Prostate gland (tissue), 2 donors: ENCODE measurements around the gene HBE1. TPM values are rescaled to one million over a fixed set of nuclear protein-coding genes. Genes with fewer than 3 reads are reported as not detected.
"Not testable (repeated sequence)": the region's sequence is repeated elsewhere in the genome, so short reads cannot be mapped to it uniquely, and the experiment has no call there.

ENCODE experiments used
- DNase-seq: peaks from one replicate; pipeline ENCODE4 v3.0.0-alpha.2; 2019; ENCODE audit warnings: low spot score
- H3K27ac ChIP-seq, 2 donors: fragments of 200-600 bp; sonication (generic); 2 replicates each; pipeline ENCODE4 v1.5.1; 2017 to 2019
- H3K27me3 ChIP-seq: fragments of 200-600 bp; sonication (generic); replicated peaks from 2 replicates; pipeline ENCODE4 v1.5.1; 2019; ENCODE audit not compliant: insufficient read depth
- H3K36me3 ChIP-seq, 2 donors: fragments of 200-600 bp; sonication (generic); 1 replicate in 1 of 2; 2 replicates in 1 of 2; pipeline versions ENCODE4 v1.5.1 to v1.8.1; 2017 to 2019
- H3K4me1 ChIP-seq: fragments of 200-600 bp; sonication (generic); replicated peaks from 2 replicates; pipeline ENCODE4 v1.5.1; 2019
- H3K4me3 ChIP-seq, 2 donors: fragments of 200-600 bp; sonication (generic); 2 replicates each; pipeline ENCODE4 v1.5.1; 2017 to 2019
- H3K9me3 ChIP-seq: fragments of 200-600 bp; sonication (generic); 2 replicates; pipeline ENCODE4 v1.5.1; 2017
- CTCF ChIP-seq, 4 experiments: fragments of 200-600 bp in 2 of 4; fragments of 450-650 bp in 2 of 4; sonication (generic) in 2 of 4; IDR thresholded peaks; 1 replicate in 3 of 4; 2 replicates in 1 of 4; pipeline ENCODE4 v1.5.1; 2016 to 2019; ENCODE audit warnings: antibody characterized with exemption in 4 of 4, mild to moderate bottlenecking in 2 of 4, moderate library complexity in 2 of 4
- POLR2A ChIP-seq: fragments of 450-650 bp; IDR thresholded peaks from one replicate; pipeline ENCODE4 v1.6.1; 2016; ENCODE audit warnings: antibody characterized with exemption, mild to moderate bottlenecking
- POLR2AphosphoS5 ChIP-seq: sonication (generic); formaldehyde crosslinking; IDR thresholded peaks from one replicate; pipeline ENCODE4 v1.6.1; 2017; ENCODE audit warnings: antibody characterized with exemption
- WGBS: methylation state at CpG from one replicate; pipeline ENCODE4 v1.1.5; 2018; 5-methylcytosine and 5-hydroxymethylcytosine counted together
- intact Hi-C: fragments of 100-400 bp; cut with DNase I; formaldehyde crosslinking; loops from one replicate; pipeline ENCODE4 v1.14.2; 2022
- total RNA-seq, 2 donors: library from RNA; depleted of rRNA; stranded (reverse); fragments of >200 nt; gene quantifications; one replicate each; pipeline ENCODE4 v1.1.0, GENCODE V29; 2016

Gene HBE1
- total RNA-seq, 2 donors from 2014 or later, result not detected

GRCh38 chr11:5257296-5257695, 12.4 kb downstream of the HBE1 start:
- no peak overlapping the region for H3K4me3 ChIP-seq
- TF ChIP-seq CTCF (IDR thresholded peaks at IDR 0.05) (no peak), POLR2A (no peak), POLR2AphosphoS5 (no peak)
- 22% methylated on average over 2 of the region's 2 CpGs for WGBS
- H3K27ac ChIP-seq, result no peak overlapping the region
- no peaks in the 10 kb centered on the region for H3K27me3 ChIP-seq
- H3K4me1 ChIP-seq, result no peaks in the 10 kb centered on the region
- DNase-seq, result no peak
- intact Hi-C loops, result no loop called here
- H3K9me3 ChIP-seq, result no peaks in the 10 kb centered on the region
- H3K36me3 ChIP-seq, result no peaks in the 10 kb centered on the region

GRCh38 chr11:5254646-5255413, 14.9 kb downstream of the HBE1 start, which contains the start of gene HBG2:
TSS of gene HBG2 (minus strand) at chr11:5254781. CDS start at chr11:5254728, 53 bp downstream.
- DNase-seq, H3K27me3 ChIP-seq, H3K36me3 ChIP-seq, H3K4me1 ChIP-seq, H3K9me3 ChIP-seq, H3K4me3 ChIP-seq, intact Hi-C loops, H3K27ac ChIP-seq: not testable (repeated sequence)
- WGBS, result 74% methylated on average over 4 of the region's 9 CpGs

- H3K4me1 ChIP-seq, H3K27me3 ChIP-seq, H3K36me3 ChIP-seq, H3K27ac ChIP-seq, DNase-seq, H3K9me3 ChIP-seq, H3K4me3 ChIP-seq, intact Hi-C loops: not testable (repeated sequence)
- 95% methylated on average over 2 of the region's 2 CpGs for WGBS
Measured at GRCh38 chr11:5254023-5254422, 15.7 kb downstream of the HBE1 start.

- DNase-seq, H3K4me3 ChIP-seq, H3K4me1 ChIP-seq, intact Hi-C loops, H3K27me3 ChIP-seq, H3K9me3 ChIP-seq, H3K36me3 ChIP-seq, H3K27ac ChIP-seq: not testable (repeated sequence)
- WGBS, result 87% methylated on average over 5 of the region's 5 CpGs
Measured at GRCh38 chr11:5253440-5253839, 16.3 kb downstream of the HBE1 start.

DNA sequence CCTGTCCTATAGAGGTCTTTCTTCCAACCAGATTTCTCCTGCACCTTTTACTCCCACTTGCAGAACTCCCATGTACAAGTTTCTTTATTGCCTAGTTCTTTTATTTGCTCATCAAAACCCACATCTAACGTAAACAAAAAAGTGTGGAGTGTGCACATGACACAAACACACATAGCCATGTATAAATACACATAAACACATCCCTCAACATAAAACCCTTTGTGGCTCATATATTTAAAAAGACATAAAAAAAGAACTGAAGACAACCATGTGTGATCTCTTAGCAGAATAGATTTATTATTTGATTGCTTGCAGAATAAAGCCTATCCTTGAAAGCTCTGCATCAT, 16.9 kb downstream of the HBE1 start:
- H3K4me3 ChIP-seq, result no peak overlapping the region
- intact Hi-C loops, result no loop called here
- 20% methylated on average over 1 of the region's 1 CpG for WGBS

DNA sequence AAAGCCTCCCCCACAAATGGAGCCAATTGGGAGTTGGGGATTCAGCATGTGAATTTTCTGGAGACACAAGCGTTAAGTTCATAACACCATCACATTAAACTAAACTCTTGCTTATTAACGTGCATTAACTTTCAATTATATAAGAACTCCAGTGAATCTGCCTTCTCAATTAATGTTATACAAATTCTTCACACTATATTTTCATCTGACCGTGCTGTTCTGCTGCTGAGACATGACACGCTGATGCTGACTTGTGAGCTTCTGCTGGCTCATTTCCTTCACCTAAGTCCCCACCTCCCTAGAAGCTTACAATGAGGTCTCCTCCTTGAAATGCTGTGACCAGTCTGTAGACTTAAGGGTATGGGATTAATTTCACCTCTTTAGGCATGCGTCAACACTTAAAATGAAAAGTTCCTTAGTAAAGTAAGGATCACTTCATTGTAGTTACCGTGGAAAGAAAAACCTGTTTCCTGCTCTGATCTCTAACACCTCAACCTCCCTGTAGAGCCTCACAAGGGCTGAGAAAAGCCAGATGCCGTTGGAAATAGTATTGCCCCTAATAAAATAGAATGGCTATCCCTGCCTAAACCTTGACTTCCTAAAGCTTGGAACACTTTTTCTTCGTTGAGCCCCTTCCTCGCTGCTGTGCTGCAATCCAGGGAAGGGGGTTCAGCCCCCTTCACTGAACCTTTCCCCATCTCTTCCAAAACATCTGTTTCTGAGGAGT, 17.4 kb downstream of the HBE1 start:
- H3K9me3 ChIP-seq, result no peaks in the 10 kb centered on the region
- 42% methylated on average over 9 of the region's 9 CpGs for WGBS
- H3K4me3 ChIP-seq, result no peak overlapping the region
- H3K27me3 ChIP-seq, result no peaks in the 10 kb centered on the region
- TF ChIP-seq POLR2A (no peak), POLR2AphosphoS5 (no peak), CTCF (IDR thresholded peaks at IDR 0.05) (no peak)
- no peaks in the 10 kb centered on the region for H3K36me3 ChIP-seq
- intact Hi-C loops, result no loop called here
- H3K27ac ChIP-seq, result no peak overlapping the region
- H3K4me1 ChIP-seq, result no peaks in the 10 kb centered on the region
- no peak for DNase-seq

More for the DNA sequence above, 16.9 kb downstream of the HBE1 start:
- no peak for DNase-seq
- Histone ChIP-seq H3K36me3 (no peaks in the 10 kb centered on the region), H3K27me3 (no peaks in the 10 kb centered on the region), H3K4me1 (no peaks in the 10 kb centered on the region), H3K9me3 (no peaks in the 10 kb centered on the region), H3K27ac (no peak overlapping the region)
- TF ChIP-seq CTCF (IDR thresholded peaks at IDR 0.05), result no peak
- TF ChIP-seq POLR2AphosphoS5, result no peak
- no peak for TF ChIP-seq POLR2A
